IMR-90 (cell line): ENCODE measurements around the gene CMTM6. TPM values are rescaled to one million over a fixed set of nuclear protein-coding genes. Genes with fewer than 3 reads are reported as not detected.

Experiments
- ATAC-seq: fragments of 200-7000 bp; cut with Tn5 transposase; 2 replicates; pipeline ENCODE4 v1.9.1; 2020; ENCODE audit warnings: low read depth, mild to moderate bottlenecking, moderate library complexity
- BruUV-seq: library from RNA; stranded (reverse); fragments of 400-500 nt; replicated peaks from 2 replicates; lab custom pipeline; 2021; lab: Mats Ljungman, UMichigan
- CTCF ChIA-PET: fragments of 300-600 bp; formaldehyde crosslinking; extraction: SDS; loops from one replicate; lab custom pipeline; 2021; ENCODE audit warnings: antibody characterized with exemption; lab: Yijun Ruan, JAX
- POLR2A ChIA-PET: fragments of 300-600 bp; sonication (Branson Sonifier 250); formaldehyde crosslinking; loops from one replicate; lab custom pipeline; 2022; ENCODE audit warnings: antibody characterized with exemption; ENCODE audit not compliant: unreplicated experiment; lab: Charles Lee
- DNase-seq: peaks from one replicate; pipeline ENCODE4 v3.0.0; 2013
- H2AFZ ChIP-seq: replicated peaks from 2 replicates; pipeline ENCODE3; 2013; ENCODE audit warnings: low read length, mild to moderate bottlenecking; ENCODE audit not compliant: poor library complexity
- H2AK5ac ChIP-seq: 2 replicates; pipeline ENCODE4 v1.6.1; 2013; ENCODE audit warnings: low read depth, low read length, inconsistent platforms
- H2AK9ac ChIP-seq: replicated peaks from 2 replicates; pipeline ENCODE3; 2013; ENCODE audit warnings: mild to moderate bottlenecking, low read depth, low read length, moderate library complexity; ENCODE audit not compliant: poor library complexity
- H2BK120ac ChIP-seq: 2 replicates; pipeline ENCODE4 v1.6.1; 2013; ENCODE audit warnings: low read depth, low read length, inconsistent platforms
- H2BK15ac ChIP-seq: 3 replicates; pipeline ENCODE4 v1.6.1; 2013; ENCODE audit warnings: low read depth, low read length, inconsistent platforms
- H2BK20ac ChIP-seq: 2 replicates; pipeline ENCODE4 v1.6.1; 2013; ENCODE audit warnings: low read depth, mild to moderate bottlenecking, inconsistent platforms, low read length, moderate library complexity
- H2BK5ac ChIP-seq: 2 replicates; pipeline ENCODE4 v1.6.1; 2013; ENCODE audit warnings: mild to moderate bottlenecking, low read depth, low read length, inconsistent platforms; ENCODE audit not compliant: poor library complexity, severe bottlenecking
- H3K14ac ChIP-seq: replicated peaks from 2 replicates; pipeline ENCODE4 v1.6.1; 2013; ENCODE audit warnings: low read depth, low read length, inconsistent platforms
- H3K18ac ChIP-seq: 2 replicates; pipeline ENCODE4 v1.6.1; 2013; ENCODE audit warnings: low read depth, low read length, control low read depth
- H3K23ac ChIP-seq: 2 replicates; pipeline ENCODE4 v1.6.1; 2013; ENCODE audit warnings: low read depth, low read length, inconsistent platforms
- H3K27ac ChIP-seq: 2 replicates; pipeline ENCODE4 v1.5.1; 2013; ENCODE audit warnings: mild to moderate bottlenecking, control low read depth, low read length; ENCODE audit not compliant: insufficient read depth
- H3K27me3 ChIP-seq: 2 replicates; pipeline ENCODE4 v1.6.1; 2013; ENCODE audit warnings: low read length; ENCODE audit not compliant: control insufficient read depth, insufficient read depth
- H3K36me3 ChIP-seq: 2 replicates; pipeline ENCODE4 v1.6.1; 2013; ENCODE audit warnings: low read length, mixed read lengths; ENCODE audit not compliant: control insufficient read depth, insufficient read depth
- H3K4ac ChIP-seq: 2 replicates; pipeline ENCODE4 v1.6.1; 2013; ENCODE audit warnings: low read depth, low read length, inconsistent platforms
- H3K4me1 ChIP-seq: 2 replicates; pipeline ENCODE4 v1.6.1; 2013; ENCODE audit warnings: low read length, mixed read lengths; ENCODE audit not compliant: control insufficient read depth, insufficient read depth
- H3K4me2 ChIP-seq: 2 replicates; pipeline ENCODE4 v1.6.1; 2013; ENCODE audit warnings: low read depth, mild to moderate bottlenecking, control low read depth, low read length, moderate library complexity
- H3K4me3 ChIP-seq: 2 replicates; pipeline ENCODE4 v1.5.1; 2013; ENCODE audit warnings: low read depth, mild to moderate bottlenecking, control low read depth, low read length, moderate library complexity; ENCODE audit not compliant: insufficient read depth
- H3K56ac ChIP-seq: 2 replicates; pipeline ENCODE4 v1.6.1; 2013; ENCODE audit warnings: low read length, inconsistent platforms; ENCODE audit not compliant: insufficient read depth; ENCODE audit errors: extremely low read depth
- H3K79me1 ChIP-seq, 2 experiments: 2 replicates each; pipeline ENCODE4 v1.6.1; 2013; ENCODE audit warnings: low read length in 2 of 2, inconsistent platforms in 1 of 2, low read depth in 1 of 2
- H3K9ac ChIP-seq: 2 replicates; pipeline ENCODE4 v1.6.1; 2013; ENCODE audit warnings: low read depth, low read length, control low read depth
- H3K9me1 ChIP-seq: 2 replicates; pipeline ENCODE4 v1.6.1; 2013; ENCODE audit warnings: low read length, inconsistent platforms; ENCODE audit not compliant: insufficient read depth
- H3K9me3 ChIP-seq: 2 replicates; pipeline ENCODE4 v1.6.1; 2013; ENCODE audit warnings: low read length; ENCODE audit not compliant: control insufficient read depth, insufficient read depth
- H4K20me1 ChIP-seq: 2 replicates; pipeline ENCODE4 v1.6.1; 2013; ENCODE audit warnings: low read length, inconsistent platforms; ENCODE audit not compliant: insufficient read depth
- H4K5ac ChIP-seq: 2 replicates; pipeline ENCODE4 v1.6.1; 2013; ENCODE audit warnings: mild to moderate bottlenecking, low read depth, low read length, control low read depth
- H4K8ac ChIP-seq, 2 experiments: 2 replicates each; pipeline ENCODE4 v1.6.1; 2013; ENCODE audit warnings: low read depth in 2 of 2, low read length in 2 of 2, control low read depth in 1 of 2, inconsistent platforms in 1 of 2
- H4K91ac ChIP-seq: 2 replicates; pipeline ENCODE4 v1.6.1; 2013; ENCODE audit warnings: low read depth, low read length, inconsistent platforms; ENCODE audit not compliant: insufficient read depth
- BHLHE40 ChIP-seq: fragments of 150-350 bp; IDR thresholded peaks from 2 replicates; pipeline ENCODE4 v1.6.1; 2016; ENCODE audit warnings: mild to moderate bottlenecking, low read depth, low read length
- CEBPB ChIP-seq: IDR thresholded peaks from 2 replicates; pipeline ENCODE4 v1.6.1; 2012; ENCODE audit warnings: low read depth, low read length, improper control_type of control experiment
- CTCF ChIP-seq: conservative IDR thresholded peaks from 2 replicates; pipeline ENCODE4 v1.5.1; 2012; ENCODE audit warnings: mild to moderate bottlenecking, low read depth, low read length, improper control_type of control experiment
- MXI1 ChIP-seq: IDR thresholded peaks from 2 replicates; pipeline ENCODE4 v1.6.1; 2012; ENCODE audit warnings: low read depth, mild to moderate bottlenecking, low read length, moderate library complexity, borderline replicate concordance
- RFX5 ChIP-seq: IDR thresholded peaks from 2 replicates; pipeline ENCODE4 v1.8.0; 2012; ENCODE audit warnings: low read depth, mild to moderate bottlenecking, low read length, moderate library complexity
- SMC3 ChIP-seq: fragments of 150-350 bp; IDR thresholded peaks from 2 replicates; pipeline ENCODE4 v1.6.1; 2016; ENCODE audit warnings: low read depth, mild to moderate bottlenecking, antibody characterized with exemption, low read length, moderate library complexity
- USF2 ChIP-seq: fragments of 150-350 bp; IDR thresholded peaks from 2 replicates; pipeline ENCODE4 v1.6.1; 2017; ENCODE audit warnings: mild to moderate bottlenecking, antibody characterized with exemption, low read length, low read depth
- WGBS, 2 experiments: methylation state at CpG; one replicate each; pipeline versions ENCODE4 v1.1.5 to v1.1.7; 2013; ENCODE audit warnings: missing lambda C conversion rate in 2 of 2; ENCODE audit not compliant: insufficient read length in 1 of 2; ENCODE audit errors: extremely low coverage in 2 of 2; 5-methylcytosine and 5-hydroxymethylcytosine counted together
- dilution Hi-C: fragments of 300-500 bp; cut with HindIII; formaldehyde crosslinking; loops from one replicate; pipeline ENCODE4 v1.14.3; 2018; ENCODE audit warnings: low sequenced_read_pairs; ENCODE audit not compliant: unreplicated experiment
- in situ Hi-C: fragments of 300-500 bp; cut with MboI; formaldehyde crosslinking; loops from 3 replicates; pipeline ENCODE4 v1.14.3; 2019; ENCODE audit warnings: low sequenced_read_pairs, inconsistent platforms, mixed read lengths
- intact Hi-C: fragments of 100-400 bp; cut with micrococcal nuclease; formaldehyde crosslinking; loops from 2 replicates; pipeline ENCODE4 v1.10.0; 2022
- polyA plus RNA-seq, 3 experiments: library from polyadenylated mRNA; depleted of rRNA; stranded (reverse); fragments of >200 nt; gene quantifications; 2 replicates each; pipeline ENCODE4 v1.2.3, GENCODE V29; 2012; ENCODE audit warnings: low replicate concordance in 1 of 3
- total RNA-seq: library from RNA; depleted of rRNA; stranded (reverse); fragments of >200 nt; gene quantifications from 2 replicates; pipeline ENCODE4 v1.2.3, GENCODE V29; 2012
- TF ChIP-seq, protein P1 (sequence below): fragments of 150-350 bp; IDR thresholded peaks from 2 replicates; pipeline ENCODE4 v1.6.1; 2016; ENCODE audit warnings: low read depth, mild to moderate bottlenecking, low read length, moderate library complexity, borderline replicate concordance

CMTM6 gene
- total and polyA plus RNA-seq, 2 of the 4 experiments (the other 2 are of a cell fraction), result 29.4 to 36.6 TPM

DNA sequence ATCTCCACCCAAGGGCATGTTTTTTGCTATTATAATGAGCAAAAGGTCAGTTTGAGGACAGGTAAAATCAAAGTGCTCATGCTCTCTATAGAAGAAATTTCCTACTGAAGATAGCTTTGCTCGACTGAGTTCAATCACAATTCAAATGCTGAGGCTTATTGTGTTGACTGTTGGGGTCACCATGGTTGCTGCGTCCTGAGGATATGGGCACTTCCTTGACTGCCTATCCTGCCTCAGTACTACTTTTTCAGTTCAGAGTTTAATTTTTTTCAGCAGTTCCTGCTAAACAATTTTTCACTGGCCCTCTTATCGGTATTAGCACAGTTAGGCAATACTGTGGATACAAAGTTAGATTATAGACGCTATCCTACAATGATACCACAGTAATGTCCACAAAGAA is 3.8 kb upstream of the CMTM6 start:
- no peak for ATAC-seq
- dilution Hi-C loops, result no loop called here
- Histone ChIP-seq H3K4ac (no peak overlapping the region), H3K4me2 (no peak overlapping the region), H2BK15ac (no peak overlapping the region), H3K23ac (no peak overlapping the region), H4K91ac (no peak overlapping the region), H3K56ac (no peak overlapping the region), H2BK20ac (no peak overlapping the region), H4K5ac (no peak overlapping the region), H2AK5ac (no peak overlapping the region), H4K8ac (no peak overlapping the region), H3K27ac (no peak overlapping the region), H3K79me1 (peaks cover 3 to 6% of the 10 kb centered on the region in 2 experiments; a peak in 3 of 4 replicates), H3K4me1 (no peaks in the 10 kb centered on the region; the same call in 1 of the 2 replicates), H2BK5ac (no peak overlapping the region), H2AFZ (no peak overlapping the region), H3K36me3 (no peaks in the 10 kb centered on the region), H3K4me3 (no peak overlapping the region), H3K9me3 (no peaks in the 10 kb centered on the region), H2BK120ac (no peak overlapping the region), H3K18ac (no peak overlapping the region), H3K14ac (no peak overlapping the region), H3K27me3 (no peaks in the 10 kb centered on the region), H3K9me1 (no peaks in the 10 kb centered on the region; the same call in 1 of the 2 replicates), H3K9ac (no peak overlapping the region), H2AK9ac (no peak overlapping the region), H4K20me1 (peaks cover 8% of the 10 kb centered on the region)
- POLR2A ChIA-PET, result no interaction called here
- CTCF ChIA-PET, result interaction anchor here (1.0 kb wide), 1 partner anchor 266 kb away, joined by 7 read pairs; no protein-coding TSS in a partner anchor
- intact Hi-C loops, result no loop called here
- no CpG with 5 or more reads among the region's 4 CpGs for WGBS, 2 experiments
- DNase-seq, result no peak
- BruUV-seq, result no TSS peak
- TF ChIP-seq BHLHE40 (no peak), CTCF (no peak), CEBPB (no peak), MXI1 (no peak), USF2 (no peak), RFX5 (no peak), SMC3 (no peak)
- TF ChIP-seq, protein P1, sequence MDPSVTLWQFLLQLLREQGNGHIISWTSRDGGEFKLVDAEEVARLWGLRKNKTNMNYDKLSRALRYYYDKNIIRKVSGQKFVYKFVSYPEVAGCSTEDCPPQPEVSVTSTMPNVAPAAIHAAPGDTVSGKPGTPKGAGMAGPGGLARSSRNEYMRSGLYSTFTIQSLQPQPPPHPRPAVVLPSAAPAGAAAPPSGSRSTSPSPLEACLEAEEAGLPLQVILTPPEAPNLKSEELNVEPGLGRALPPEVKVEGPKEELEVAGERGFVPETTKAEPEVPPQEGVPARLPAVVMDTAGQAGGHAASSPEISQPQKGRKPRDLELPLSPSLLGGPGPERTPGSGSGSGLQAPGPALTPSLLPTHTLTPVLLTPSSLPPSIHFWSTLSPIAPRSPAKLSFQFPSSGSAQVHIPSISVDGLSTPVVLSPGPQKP, result no peak
- in situ Hi-C loops, result loop anchor here (5.0 kb wide), 1 partner anchor 161 kb away; no protein-coding TSS in a partner anchor
